ENCODE results near the gene HEG1. TPM values are rescaled to one million over a fixed set of nuclear protein-coding genes. Genes with fewer than 3 reads are reported as not detected.
A peak's percentile ranks its signal among the peaks of the same experiment; 100 is the strongest.

Gene HEG1
- total RNA-seq = 10 to 100 TPM; 45.7 to 46.1 TPM

GRCh38 chr3:125055913-125056745 is at the start of gene HEG1:
Gene HEG1, minus strand, starts transcription at chr3:125055997. Its CDS starts 107 bp downstream, at chr3:125055890.
- H3K27ac ChIP-seq = peak within 1 kb of the TSS; percentile 62 to 82 (median 76)
- no peak for TF ChIP-seq CTCF (IDR thresholded peaks at IDR 0.05)
- peak; percentile 32 to 50 (median 39) for TF ChIP-seq POLR2A (IDR thresholded peaks at IDR 0.05)
- ATAC-seq (peak; percentile 89), DNase-seq (peak; percentile 83 to 89 (median 88))
- H3K9me3 ChIP-seq = no peaks in the 10 kb centered on the region
- H3K36me3 ChIP-seq (replicated peaks in 1 of 2; ENCODE audit: insufficient read depth in 1 of 2, low read depth in 2 of 2) = no peaks in the 10 kb centered on the region
- intact Hi-C loops (cut with DNase I) = no loop called here
- 8% methylated on average over 35 to 51 of the region's 67 CpGs for WGBS, 2 donors
- H3K27me3 ChIP-seq = no peaks in the 10 kb centered on the region
- H3K4me1 ChIP-seq = peaks cover 47% of the 10 kb centered on the region
- peak within 1 kb of the TSS; percentile 15 to 23 for H3K4me3 ChIP-seq

GRCh38 chr3:125105116-125105515 is 49.3 kb upstream of the HEG1 start:
- intact Hi-C loops (cut with DNase I) = no loop called here
- H3K4me1 ChIP-seq = no peaks in the 10 kb centered on the region
- no peaks in the 10 kb centered on the region for H3K36me3 ChIP-seq (replicated peaks in 1 of 2; ENCODE audit: insufficient read depth in 1 of 2, low read depth in 2 of 2)
- H3K27me3 ChIP-seq = no peaks in the 10 kb centered on the region
- H3K4me3 ChIP-seq = no peak overlapping the region
- DNase-seq (no peak), ATAC-seq (no peak)
- TF ChIP-seq POLR2A (IDR thresholded peaks at IDR 0.05) (no peak), CTCF (IDR thresholded peaks at IDR 0.05) (no peak)
- H3K27ac ChIP-seq = no peak overlapping the region
- WGBS, 2 donors = 75 to 82% methylated on average over 1 of the region's 1 CpG
- H3K9me3 ChIP-seq = no peaks in the 10 kb centered on the region

- Histone ChIP-seq H3K9me3 (no peaks in the 10 kb centered on the region), H3K27ac (no peak overlapping the region), H3K4me3 (no peak overlapping the region), H3K36me3 (replicated peaks in 1 of 2; ENCODE audit: insufficient read depth in 1 of 2, low read depth in 2 of 2) (no peaks in the 10 kb centered on the region), H3K27me3 (no peaks in the 10 kb centered on the region), H3K4me1 (no peaks in the 10 kb centered on the region)
- no peak for TF ChIP-seq CTCF (IDR thresholded peaks at IDR 0.05)
- no peak for TF ChIP-seq POLR2A (IDR thresholded peaks at IDR 0.05)
- DNase-seq (no peak), ATAC-seq (no peak)
- WGBS, 2 donors = 100% methylated on average over 1 of the region's 1 CpG
- intact Hi-C loops (cut with DNase I) = no loop called here
These were observed 48.8 kb upstream of the HEG1 start for GRCh38 chr3:125104639-125105038.

- Histone ChIP-seq H3K27ac (no peak overlapping the region), H3K9me3 (no peaks in the 10 kb centered on the region), H3K36me3 (replicated peaks in 1 of 2; ENCODE audit: insufficient read depth in 1 of 2, low read depth in 2 of 2) (no peaks in the 10 kb centered on the region), H3K4me3 (no peak overlapping the region), H3K27me3 (no peaks in the 10 kb centered on the region), H3K4me1 (no peaks in the 10 kb centered on the region)
- 93 to 95% methylated on average over 1 of the region's 1 CpG for WGBS, 2 donors
- no peak for TF ChIP-seq POLR2A (IDR thresholded peaks at IDR 0.05)
- no peak for TF ChIP-seq CTCF (IDR thresholded peaks at IDR 0.05)
- ATAC-seq (no peak), DNase-seq (no peak)
- intact Hi-C loops (cut with DNase I) = no loop called here
These were observed 47.6 kb upstream of the HEG1 start for GRCh38 chr3:125103406-125103805.

- intact Hi-C loops (cut with DNase I) = no loop called here
- WGBS, 2 donors = 76 to 87% methylated on average over 6 of the region's 6 CpGs
- H3K27ac ChIP-seq = no peak overlapping the region
These were observed 46.7 kb upstream of the HEG1 start for GRCh38 chr3:125102470-125102869.

More at GRCh38 chr3:125102470-125102869, 46.7 kb upstream of the HEG1 start:
- no peaks in the 10 kb centered on the region for H3K9me3 ChIP-seq
- no peak for DNase-seq
- TF ChIP-seq CTCF (IDR thresholded peaks at IDR 0.05) (no peak), POLR2A (IDR thresholded peaks at IDR 0.05) (no peak)
- no peak overlapping the region for H3K4me3 ChIP-seq
- no peaks in the 10 kb centered on the region for H3K36me3 ChIP-seq (replicated peaks in 1 of 2; ENCODE audit: insufficient read depth in 1 of 2, low read depth in 2 of 2)
- no peaks in the 10 kb centered on the region for H3K4me1 ChIP-seq
- no peaks in the 10 kb centered on the region for H3K27me3 ChIP-seq
- ATAC-seq = no peak

Measured in body of pancreas (tissue), 4 donors.